ENCODE measurements around the gene H6PD.

The H6PD gene

DNA sequence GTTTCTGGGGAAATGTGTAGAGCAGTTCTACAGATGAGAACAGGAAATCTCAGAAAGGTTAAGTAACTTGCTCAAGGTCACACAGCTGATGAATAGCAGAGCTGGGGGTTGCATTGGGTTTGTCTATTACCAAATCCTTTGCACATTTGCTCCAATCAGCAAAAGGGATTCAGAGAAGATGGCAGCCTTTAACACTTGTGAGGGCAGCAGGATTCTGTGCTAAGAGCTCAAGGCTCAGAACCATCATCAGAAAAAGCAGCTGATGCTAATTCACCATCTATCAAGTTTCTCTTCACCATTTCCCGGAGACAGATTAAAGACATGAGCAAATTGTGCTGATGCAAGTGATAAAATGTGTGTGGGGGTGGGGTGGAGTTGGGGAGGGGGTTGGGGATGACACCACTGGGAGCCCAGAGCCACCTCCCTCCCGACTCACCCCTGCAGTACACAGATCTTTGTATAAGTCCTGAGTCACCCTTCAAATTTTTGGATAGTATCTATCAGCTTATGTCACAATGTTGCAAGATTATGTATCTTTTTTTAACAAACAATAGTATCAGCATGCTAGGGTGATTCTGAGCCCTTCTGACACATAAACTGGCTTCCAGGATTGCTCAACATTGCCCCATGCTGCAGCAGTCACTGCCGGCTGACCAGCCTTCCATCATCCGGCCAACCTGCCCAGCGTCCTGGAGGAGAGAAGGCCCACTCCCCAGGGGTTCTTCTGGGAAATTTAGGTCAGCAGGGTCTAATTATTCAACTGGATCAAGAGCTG is 55.3 kb downstream of the H6PD start:
- DNase-seq (ENCODE audit: low read depth): peak; percentile 95
- no peak overlapping the region for H3K4me3 ChIP-seq (replicated peaks; ENCODE audit: low read depth, low read length)
- TF ChIP-seq CTCF (IDR thresholded peaks at IDR 0.05; ENCODE audit: low read length, missing control alignments): no peak

DNA sequence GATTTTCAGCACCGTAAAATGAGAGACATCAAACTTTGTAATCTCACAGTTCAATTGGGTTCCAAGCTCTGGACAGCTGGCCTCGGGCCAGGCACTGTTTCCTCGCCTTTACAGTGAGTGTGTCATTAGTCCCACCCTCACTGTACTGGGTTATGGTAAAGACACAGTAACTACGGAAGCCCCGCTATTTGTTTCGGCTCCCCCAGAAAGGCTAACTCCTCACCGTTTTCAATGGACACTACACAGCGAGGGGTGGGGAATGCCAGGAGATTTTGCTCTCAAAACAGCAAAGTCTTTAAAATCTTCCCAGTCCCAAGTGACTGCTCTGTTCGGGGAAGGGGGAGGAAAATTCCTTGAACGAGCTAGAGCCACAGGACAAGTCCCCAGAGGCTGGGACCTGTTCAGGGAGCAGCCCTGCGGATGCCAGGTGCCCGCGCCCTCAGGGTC is 57.4 kb downstream of the H6PD start:
- no peak for TF ChIP-seq CTCF (IDR thresholded peaks at IDR 0.05; ENCODE audit: low read length, missing control alignments)
- peak; percentile 78 for DNase-seq (ENCODE audit: low read depth)
- H3K4me3 ChIP-seq (replicated peaks; ENCODE audit: low read depth, low read length): peak overlapping the region; percentile 99

GRCh38 chr1:9292361-9293240 is 58.0 kb downstream of the H6PD start, which contains the start of gene SPSB1:
Gene SPSB1, plus strand, starts transcription at chr1:9292894. Its CDS starts 62,998 bp downstream, at chr1:9355892.
- TF ChIP-seq CTCF (IDR thresholded peaks at IDR 0.05; ENCODE audit: low read length, missing control alignments): no peak

DNA sequence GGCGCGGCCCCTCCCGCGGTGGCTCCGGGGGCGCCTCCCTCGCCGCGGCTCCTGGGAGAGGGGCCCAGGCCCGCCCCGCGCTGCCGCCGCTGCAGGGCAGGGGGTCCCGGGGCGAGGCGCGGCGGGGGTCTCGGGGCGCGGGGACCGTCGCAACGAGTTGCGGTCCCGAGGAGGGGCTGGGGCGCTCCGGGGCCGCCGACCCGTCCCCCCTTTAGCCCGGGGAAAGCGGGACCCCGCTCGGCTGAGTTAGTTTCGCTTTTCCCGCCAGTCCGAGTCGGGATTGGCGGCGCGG is 58.6 kb downstream of the H6PD start:
- DNase-seq (ENCODE audit: low read depth): no peak
- TF ChIP-seq CTCF (IDR thresholded peaks at IDR 0.05; ENCODE audit: low read length, missing control alignments): no peak
- peak overlapping the region; percentile 99 for H3K4me3 ChIP-seq (replicated peaks; ENCODE audit: low read depth, low read length)

More at GRCh38 chr1:9292361-9293240, 58.0 kb downstream of the H6PD start, which contains the start of gene SPSB1:
- H3K4me3 ChIP-seq (replicated peaks; ENCODE audit: low read depth, low read length): peak within 1 kb of the TSS; percentile 99
- peak; percentile 83 for DNase-seq (ENCODE audit: low read depth)

DNA sequence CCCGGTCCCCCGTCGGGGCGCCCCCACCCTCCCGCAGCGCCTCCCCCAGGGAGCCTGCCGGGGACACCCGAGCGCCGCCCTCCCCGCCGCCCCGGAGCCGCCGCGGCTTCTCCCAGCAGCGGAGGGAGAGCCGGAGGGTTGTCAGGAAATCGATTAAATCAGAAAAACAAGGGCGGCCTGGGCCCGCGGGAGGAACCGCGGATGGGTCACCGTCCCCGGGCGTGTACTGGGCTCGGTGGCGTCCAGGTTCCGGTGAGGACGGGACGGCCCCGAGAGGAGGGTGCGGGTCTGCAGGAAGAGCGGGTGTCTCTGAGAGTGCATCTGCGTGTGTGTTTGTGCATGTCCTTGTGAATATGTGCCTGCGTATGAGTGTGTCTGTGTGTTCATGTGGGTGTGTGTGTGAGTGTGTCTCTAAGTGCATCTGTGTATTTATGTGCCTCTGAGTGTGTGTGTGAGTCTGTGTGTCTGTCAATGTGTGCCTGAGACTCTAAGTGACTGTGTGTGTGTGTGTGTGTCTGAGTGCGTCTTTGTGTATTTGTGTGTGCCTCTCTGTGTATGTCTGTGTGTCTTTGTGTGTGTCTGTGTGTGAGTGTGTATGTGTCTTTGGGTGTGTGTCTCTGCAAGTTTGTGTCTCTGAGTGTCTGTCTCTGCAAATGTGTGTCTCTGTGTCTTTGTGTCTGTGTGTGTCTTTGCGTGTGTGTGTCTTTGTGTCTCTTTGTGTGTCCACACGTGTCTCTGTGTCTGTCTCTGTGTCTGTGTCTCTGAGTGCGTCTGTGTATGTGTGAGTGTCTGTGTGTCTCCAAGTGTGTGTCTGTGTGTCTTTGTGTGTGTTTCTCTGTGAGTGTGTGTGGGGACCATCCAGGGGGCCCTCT is 59.2 kb downstream of the H6PD start:
- peak; percentile 49 for DNase-seq (ENCODE audit: low read depth)
- H3K4me3 ChIP-seq (replicated peaks; ENCODE audit: low read depth, low read length): peak overlapping the region; percentile 99
- TF ChIP-seq CTCF (IDR thresholded peaks at IDR 0.05; ENCODE audit: low read length, missing control alignments): no peak

GRCh38 chr1:9294405-9294773 is 59.8 kb downstream of the H6PD start:
- peak; percentile 63 for DNase-seq (ENCODE audit: low read depth)
- TF ChIP-seq CTCF (IDR thresholded peaks at IDR 0.05; ENCODE audit: low read length, missing control alignments): no peak
- H3K4me3 ChIP-seq (replicated peaks; ENCODE audit: low read depth, low read length): peak overlapping the region; percentile 99

Measured in fibroblast of pulmonary artery (primary cell).